Left ventricle myocardium inferior (tissue), 1 donor: ENCODE results near the gene SNCG. TPM values are rescaled to one million over a fixed set of nuclear protein-coding genes. Genes with fewer than 3 reads are reported as not detected.

Experiments
- DNase-seq: peaks from one replicate; pipeline ENCODE4 v3.0.0-alpha.2; 2020
- H3K27ac ChIP-seq: fragments of 200-600 bp; replicated peaks from 2 replicates; pipeline ENCODE4 v1.8.0; 2021
- H3K27me3 ChIP-seq: fragments of 200-600 bp; 2 replicates; pipeline ENCODE4 v1.8.0; 2021; ENCODE audit warnings: low read depth
- H3K36me3 ChIP-seq: fragments of 200-600 bp; 2 replicates; pipeline ENCODE4 v1.8.0; 2021
- H3K4me1 ChIP-seq: fragments of 200-600 bp; 2 replicates; pipeline ENCODE4 v1.8.0; 2021
- H3K4me3 ChIP-seq: fragments of 200-600 bp; 2 replicates; pipeline ENCODE4 v1.8.0; 2021; ENCODE audit warnings: mild to moderate bottlenecking, moderate library complexity
- H3K9me3 ChIP-seq: fragments of 200-600 bp; replicated peaks from 2 replicates; pipeline ENCODE4 v1.8.0; 2021
- intact Hi-C: fragments of 100-400 bp; cut with micrococcal nuclease; formaldehyde crosslinking; loops from one replicate; pipeline ENCODE4 v1.11.0; 2022
- total RNA-seq: library from RNA; stranded (reverse); fragmentation: NEBNext Ultra II Directional; extraction: Animal tissue kit (Norgen Biotek cat#: 25700); gene quantifications from one replicate; pipeline ENCODE4 v1.2.1, GENCODE V29; 2021
- TF ChIP-seq, protein P1 (sequence below): fragments of 200-600 bp; IDR thresholded peaks from 2 replicates; pipeline ENCODE4 v1.8.0; 2021; ENCODE audit warnings: antibody characterized with exemption, mild to moderate bottlenecking, borderline replicate concordance
- donor health status: DM: no; HTN: yes; CAD: no; lungs with severe emphysema.

Gene SNCG
- total RNA-seq, 1 donor from 2014 or later = 14.7 TPM

GRCh38 chr10:86964061-86964846, 5.9 kb downstream of the SNCG start:
- Histone ChIP-seq H3K27me3 (no peaks in the 10 kb centered on the region), H3K4me3 (no peak overlapping the region), H3K9me3 (no peaks in the 10 kb centered on the region), H3K27ac (no peak overlapping the region), H3K36me3 (no peaks in the 10 kb centered on the region), H3K4me1 (peaks cover 53% of the 10 kb centered on the region)
- intact Hi-C loops = no loop called here
- DNase-seq = no peak
- TF ChIP-seq, protein P1, sequence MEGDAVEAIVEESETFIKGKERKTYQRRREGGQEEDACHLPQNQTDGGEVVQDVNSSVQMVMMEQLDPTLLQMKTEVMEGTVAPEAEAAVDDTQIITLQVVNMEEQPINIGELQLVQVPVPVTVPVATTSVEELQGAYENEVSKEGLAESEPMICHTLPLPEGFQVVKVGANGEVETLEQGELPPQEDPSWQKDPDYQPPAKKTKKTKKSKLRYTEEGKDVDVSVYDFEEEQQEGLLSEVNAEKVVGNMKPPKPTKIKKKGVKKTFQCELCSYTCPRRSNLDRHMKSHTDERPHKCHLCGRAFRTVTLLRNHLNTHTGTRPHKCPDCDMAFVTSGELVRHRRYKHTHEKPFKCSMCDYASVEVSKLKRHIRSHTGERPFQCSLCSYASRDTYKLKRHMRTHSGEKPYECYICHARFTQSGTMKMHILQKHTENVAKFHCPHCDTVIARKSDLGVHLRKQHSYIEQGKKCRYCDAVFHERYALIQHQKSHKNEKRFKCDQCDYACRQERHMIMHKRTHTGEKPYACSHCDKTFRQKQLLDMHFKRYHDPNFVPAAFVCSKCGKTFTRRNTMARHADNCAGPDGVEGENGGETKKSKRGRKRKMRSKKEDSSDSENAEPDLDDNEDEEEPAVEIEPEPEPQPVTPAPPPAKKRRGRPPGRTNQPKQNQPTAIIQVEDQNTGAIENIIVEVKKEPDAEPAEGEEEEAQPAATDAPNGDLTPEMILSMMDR = no peak

GRCh38 chr10:86964847-86965190, 6.4 kb downstream of the SNCG start:
- intact Hi-C loops = no loop called here
- Histone ChIP-seq H3K4me3 (no peak overlapping the region), H3K27ac (no peak overlapping the region), H3K9me3 (no peaks in the 10 kb centered on the region), H3K27me3 (no peaks in the 10 kb centered on the region), H3K4me1 (peaks cover 53% of the 10 kb centered on the region), H3K36me3 (no peaks in the 10 kb centered on the region)
- DNase-seq = no peak
- TF ChIP-seq, protein P1 = no peak

GRCh38 chr10:86965986-86966654, 7.7 kb downstream of the SNCG start:
- H3K27me3 ChIP-seq = no peaks in the 10 kb centered on the region
- H3K36me3 ChIP-seq = no peaks in the 10 kb centered on the region
- TF ChIP-seq, protein P1 = no peak
- no peak for DNase-seq
- intact Hi-C loops = no loop called here
- H3K4me1 ChIP-seq = peaks cover 52% of the 10 kb centered on the region
- peak overlapping the region; percentile 97 for H3K27ac ChIP-seq
- peak overlapping the region; percentile 75 for H3K4me3 ChIP-seq
- no peaks in the 10 kb centered on the region for H3K9me3 ChIP-seq

GRCh38 chr10:86967481-86967941, 9.1 kb downstream of the SNCG start:
- no peak for DNase-seq
- Histone ChIP-seq H3K4me3 (peak overlapping the region; percentile 75), H3K27me3 (no peaks in the 10 kb centered on the region), H3K27ac (peak overlapping the region; percentile 97), H3K9me3 (no peaks in the 10 kb centered on the region), H3K36me3 (no peaks in the 10 kb centered on the region), H3K4me1 (peaks cover 64% of the 10 kb centered on the region)
- intact Hi-C loops = no loop called here
- TF ChIP-seq, protein P1 = no peak

DNA sequence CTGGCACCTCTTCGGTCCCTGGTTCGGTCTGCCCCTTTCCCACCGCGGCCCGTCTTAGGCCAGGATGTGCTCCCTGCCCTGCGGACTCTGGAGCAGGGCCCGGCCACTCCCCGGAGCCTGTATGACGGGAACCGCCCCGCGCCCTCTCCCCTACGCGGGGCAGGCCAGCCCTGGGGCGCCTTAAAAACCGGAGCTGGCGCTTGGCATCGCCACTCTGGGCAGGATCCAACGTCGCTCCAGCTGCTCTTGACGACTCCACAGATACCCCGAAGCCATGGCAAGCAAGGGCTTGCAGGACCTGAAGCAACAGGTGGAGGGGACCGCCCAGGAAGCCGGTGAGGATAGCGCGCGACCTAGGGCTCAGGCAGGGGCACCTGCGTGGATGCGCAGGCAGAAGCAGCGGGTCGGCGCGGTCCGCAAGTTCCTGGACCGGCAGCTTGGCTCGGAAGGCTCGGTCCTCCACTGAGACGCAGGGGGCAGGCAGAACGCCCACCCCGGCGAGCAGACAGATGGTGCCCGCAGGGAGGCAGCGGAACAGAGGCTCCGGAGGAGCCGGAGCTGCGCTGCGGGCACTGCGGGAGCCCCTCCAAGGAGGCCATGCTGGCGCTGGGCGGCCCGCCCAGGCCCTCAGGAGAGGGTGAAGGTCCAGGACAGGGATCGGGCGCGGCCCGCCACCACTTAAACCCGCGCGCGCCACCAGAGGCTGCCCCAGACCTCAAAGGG, 10.0 kb downstream of the SNCG start, which contains the start of gene ADIRF:
Gene ADIRF (plus strand): TSS at position 212 of the 723 bp plus-strand sequence. CDS start 63 bp downstream, at position 275.
- peak within 1 kb of the TSS; percentile 75 for H3K4me3 ChIP-seq
- intact Hi-C loops = no loop called here
- no peaks in the 10 kb centered on the region for H3K36me3 ChIP-seq
- DNase-seq = peak; percentile 71
- H3K27me3 ChIP-seq = no peaks in the 10 kb centered on the region
- TF ChIP-seq, protein P1 = no peak
- H3K9me3 ChIP-seq = no peaks in the 10 kb centered on the region
- peak within 1 kb of the TSS; percentile 97 for H3K27ac ChIP-seq
- peaks cover 64% of the 10 kb centered on the region for H3K4me1 ChIP-seq
